MCF 10A (cell line): ENCODE measurements around the gene ANKK1. TPM values are rescaled to one million over a fixed set of nuclear protein-coding genes. Genes with fewer than 3 reads are reported as not detected.

Experiments used
- BruUV-seq: library from RNA; stranded (reverse); fragments of 400-500 nt; replicated peaks from 2 replicates; lab custom pipeline; 2021; lab: Mats Ljungman, UMichigan
- CTCF ChIA-PET: fragments of 300-600 bp; sonication (Branson Sonifier 250); formaldehyde crosslinking; extraction: SDS; loops from one replicate; lab custom pipeline; 2021; ENCODE audit warnings: antibody characterized with exemption, inconsistent platforms; lab: Yijun Ruan, JAX
- POLR2A ChIA-PET: fragments of 300-600, 350-650 bp; sonication (Branson Sonifier 250); formaldehyde crosslinking; extraction: SDS; loops from one replicate; lab custom pipeline; 2020; ENCODE audit warnings: antibody characterized with exemption, inconsistent platforms; lab: Yijun Ruan, JAX
- DNase-seq: peaks from one replicate; pipeline ENCODE4 v3.0.0-alpha.2; 2018; ENCODE audit not compliant: unreplicated experiment
- H3K27ac Mint-ChIP-seq: one replicate; pipeline ENCODE4 v1.8.0; 2022; ENCODE audit warnings: mild to moderate bottlenecking, low read depth, mixed read lengths; ENCODE audit not compliant: unreplicated experiment
- H3K27me3 Mint-ChIP-seq: one replicate; pipeline ENCODE4 v1.8.0; 2022; ENCODE audit warnings: mixed read lengths; ENCODE audit not compliant: insufficient read depth, unreplicated experiment
- H3K36me3 Mint-ChIP-seq: one replicate; pipeline ENCODE4 v1.8.0; 2022; ENCODE audit warnings: mild to moderate bottlenecking, moderate library complexity, mixed read lengths; ENCODE audit not compliant: insufficient read depth, unreplicated experiment
- H3K4me1 Mint-ChIP-seq: one replicate; pipeline ENCODE4 v1.8.0; 2022; ENCODE audit warnings: mixed read lengths; ENCODE audit not compliant: insufficient read depth, unreplicated experiment
- H3K4me3 Mint-ChIP-seq: one replicate; pipeline ENCODE4 v1.8.0; 2022; ENCODE audit warnings: mild to moderate bottlenecking, moderate library complexity, mixed read lengths; ENCODE audit not compliant: unreplicated experiment
- H3K9me3 Mint-ChIP-seq: one replicate; pipeline ENCODE4 v1.8.0; 2022; ENCODE audit warnings: mixed read lengths; ENCODE audit not compliant: unreplicated experiment
- CTCF ChIP-seq: fragments of 200-600 bp; IDR thresholded peaks from one replicate; pipeline ENCODE4 v1.8.0; 2022; ENCODE audit warnings: antibody characterized with exemption, mild to moderate bottlenecking; ENCODE audit not compliant: unreplicated experiment
- intact Hi-C: fragments of 100-400 bp; cut with micrococcal nuclease; formaldehyde crosslinking; loops from 2 replicates; pipeline ENCODE4 v1.14.1; 2022
- total RNA-seq: library from RNA; stranded (reverse); gene quantifications from 2 replicates; pipeline ENCODE4 v1.2.3, GENCODE V29; 2022

ANKK1 gene
- total RNA-seq, 1 experiment from 2014 or later, result 0.47 TPM

- Mint-ChIP-seq H3K27me3 (no peaks in the 10 kb centered on the region), H3K4me3 (no peak overlapping the region), H3K36me3 (peaks cover 3% of the 10 kb centered on the region), H3K27ac (no peak overlapping the region), H3K9me3 (no peaks in the 10 kb centered on the region), H3K4me1 (no peaks in the 10 kb centered on the region)
- no peak for TF ChIP-seq CTCF
- POLR2A ChIA-PET, result no interaction called here
- no TSS peak for BruUV-seq
- DNase-seq, result no peak
- CTCF ChIA-PET, result no interaction called here
- intact Hi-C loops, result no loop called here
Observed at GRCh38 chr11:113415343-113415742, 27.8 kb downstream of the ANKK1 start.

- no peak for TF ChIP-seq CTCF
- Mint-ChIP-seq H3K9me3 (no peaks in the 10 kb centered on the region), H3K4me1 (no peaks in the 10 kb centered on the region), H3K27me3 (no peaks in the 10 kb centered on the region), H3K27ac (no peak overlapping the region), H3K4me3 (no peak overlapping the region), H3K36me3 (no peaks in the 10 kb centered on the region)
- ChIA-PET POLR2A (no interaction called here), CTCF (no interaction called here)
- BruUV-seq, result no TSS peak
- no peak for DNase-seq
- intact Hi-C loops, result no loop called here
Observed at GRCh38 chr11:113417428-113417827, 29.8 kb downstream of the ANKK1 start.

- Mint-ChIP-seq H3K9me3 (no peaks in the 10 kb centered on the region), H3K27me3 (no peaks in the 10 kb centered on the region), H3K27ac (no peak overlapping the region), H3K36me3 (no peaks in the 10 kb centered on the region), H3K4me3 (no peak overlapping the region), H3K4me1 (no peaks in the 10 kb centered on the region)
- intact Hi-C loops, result no loop called here
- TF ChIP-seq CTCF, result no peak
- CTCF ChIA-PET, result interaction anchor here (1.3 kb wide), 1 partner anchor 113 kb away, joined by 3 read pairs; no protein-coding TSS in a partner anchor
- POLR2A ChIA-PET, result no interaction called here
- DNase-seq, result no peak
- no TSS peak for BruUV-seq
Observed at GRCh38 chr11:113419454-113420003, 31.9 kb downstream of the ANKK1 start.

- POLR2A ChIA-PET, result no interaction called here
- no peaks in the 10 kb centered on the region for H3K36me3 Mint-ChIP-seq
- TF ChIP-seq CTCF, result no peak
- H3K27ac Mint-ChIP-seq, result no peak overlapping the region
- no peaks in the 10 kb centered on the region for H3K27me3 Mint-ChIP-seq
- H3K4me1 Mint-ChIP-seq, result no peaks in the 10 kb centered on the region
- no peaks in the 10 kb centered on the region for H3K9me3 Mint-ChIP-seq
- no TSS peak for BruUV-seq
- CTCF ChIA-PET, result no interaction called here
- no peak overlapping the region for H3K4me3 Mint-ChIP-seq
- DNase-seq, result no peak
- intact Hi-C loops, result no loop called here
Observed at GRCh38 chr11:113420808-113421207, 33.2 kb downstream of the ANKK1 start.
